OCI-LY7 (cell line): ENCODE measurements around the gene GLS. TPM values are rescaled to one million over a fixed set of nuclear protein-coding genes. Genes with fewer than 3 reads are reported as not detected.

Experiments used
- BruUV-seq: library from RNA; stranded (reverse); fragments of 400-500 nt; replicated peaks from 2 replicates; lab custom pipeline; 2021; lab: Mats Ljungman, UMichigan
- CTCF ChIA-PET: fragments of 300-600 bp; sonication (Branson Sonifier 250); formaldehyde crosslinking; loops from one replicate; lab custom pipeline; 2022; ENCODE audit warnings: antibody characterized with exemption; ENCODE audit not compliant: unreplicated experiment; lab: Charles Lee
- POLR2A ChIA-PET: fragments of 300-600 bp; sonication (Branson Sonifier 250); formaldehyde crosslinking; loops from one replicate; lab custom pipeline; 2022; ENCODE audit warnings: antibody characterized with exemption; lab: Charles Lee
- DNase-seq: peaks from one replicate; pipeline ENCODE4 v3.0.0-alpha.2; 2015; ENCODE audit warnings: low spot score
- H2AFZ ChIP-seq: fragments of 200-600 bp; sonication (generic), shearing (Covaris generic); 2 replicates; pipeline ENCODE4 v1.6.1; 2014; ENCODE audit warnings: mild to moderate bottlenecking, antibody characterized with exemption, low read length, moderate library complexity
- H3K27ac ChIP-seq: fragments of 200-600 bp; sonication (generic); 2 replicates; pipeline ENCODE4 v1.5.1; 2014; ENCODE audit warnings: mixed run types, low read depth, mild to moderate bottlenecking, moderate library complexity, low read length, inconsistent platforms; ENCODE audit not compliant: poor library complexity, severe bottlenecking
- H3K36me3 ChIP-seq: fragments of 200-600 bp; sonication (generic); 2 replicates; pipeline ENCODE4 v1.6.1; 2014; ENCODE audit warnings: mild to moderate bottlenecking, antibody characterized with exemption, low read length, moderate library complexity, mixed read lengths; ENCODE audit not compliant: insufficient read depth
- H3K4me1 ChIP-seq: fragments of 200-600 bp; sonication (generic); 2 replicates; pipeline ENCODE4 v1.5.1; 2014; ENCODE audit warnings: mild to moderate bottlenecking, low read length; ENCODE audit not compliant: insufficient read depth, poor library complexity, severe bottlenecking
- H3K4me2 ChIP-seq: fragments of 200-600 bp; sonication (generic); 2 replicates; pipeline ENCODE4 v1.6.1; 2014; ENCODE audit warnings: mild to moderate bottlenecking, low read length
- H3K4me3 ChIP-seq: fragments of 200-600 bp; sonication (generic); 2 replicates; pipeline ENCODE4 v1.5.1; 2014; ENCODE audit warnings: mild to moderate bottlenecking, low read depth, low read length; ENCODE audit not compliant: poor library complexity, severe bottlenecking
- H3K79me2 ChIP-seq: fragments of 200-600 bp; sonication (generic); 2 replicates; pipeline ENCODE4 v1.6.1; 2016; ENCODE audit warnings: low read depth, mild to moderate bottlenecking, low read length, moderate library complexity, mixed read lengths; ENCODE audit not compliant: insufficient read depth
- H3K9me2 ChIP-seq: fragments of 200-600 bp; sonication (generic); 2 replicates; pipeline ENCODE4 v1.6.1; 2016; ENCODE audit warnings: mild to moderate bottlenecking, low read length, mixed read lengths; ENCODE audit not compliant: insufficient read depth
- H3K9me3 ChIP-seq: fragments of 200-600 bp; sonication (generic); 2 replicates; pipeline ENCODE4 v1.6.1; 2014; ENCODE audit warnings: mild to moderate bottlenecking, mixed run types, low read length, mixed read lengths
- H4K20me1 ChIP-seq: fragments of 200-600 bp; sonication (generic); 2 replicates; pipeline ENCODE4 v1.6.1; 2014; ENCODE audit warnings: mild to moderate bottlenecking, antibody characterized with exemption, low read length, moderate library complexity, mixed read lengths; ENCODE audit not compliant: insufficient read depth
- CTCF ChIP-seq: fragments of 200-600 bp; sonication (generic); conservative IDR thresholded peaks from 2 replicates; pipeline ENCODE4 v1.5.1; 2014; ENCODE audit warnings: mild to moderate bottlenecking, antibody characterized with exemption, low read length, moderate library complexity, mixed read lengths
- EZH2phosphoT487 ChIP-seq: fragments of 200-600 bp; sonication (generic); IDR thresholded peaks from 2 replicates; pipeline ENCODE4 v1.6.1; 2018; ENCODE audit warnings: low read depth, borderline replicate concordance, mild to moderate bottlenecking, mixed run types, antibody characterized with exemption, low read length, moderate library complexity, mixed read lengths
- intact Hi-C: fragments of 100-400 bp; cut with micrococcal nuclease; formaldehyde crosslinking; loops from one replicate; pipeline ENCODE4 v1.10.0; 2022; ENCODE audit not compliant: unreplicated experiment
- total RNA-seq, 2 experiments: library from RNA; depleted of rRNA in 1 of 2; stranded (reverse); fragments of >200 nt in 1 of 2; shearing (Covaris generic) in 1 of 2; gene quantifications; 2 replicates each; pipeline ENCODE4 v1.2.3, GENCODE V29; 2014 to 2022

Gene GLS
- total RNA-seq, 2 experiments from 2014 or later: 102 to 103 TPM

GRCh38 chr2:191001624-191002023, 121.0 kb downstream of the GLS start:
- no peak for DNase-seq
- no peak for TF ChIP-seq CTCF
- TF ChIP-seq EZH2phosphoT487: no peak
- peaks cover 96% of the 10 kb centered on the region for H3K36me3 ChIP-seq
- 0 out of 2 replicates have a peak, but pooled peaks cover 7% of the 10 kb centered on the region for H3K9me3 ChIP-seq
- H3K4me3 ChIP-seq: no peak overlapping the region
- H3K79me2 ChIP-seq: no peaks in the 10 kb centered on the region
- no peaks in the 10 kb centered on the region for H3K4me1 ChIP-seq
- H4K20me1 ChIP-seq: no peaks in the 10 kb centered on the region
- BruUV-seq: no TSS peak
- intact Hi-C loops: no loop called here
- H2AFZ ChIP-seq: no peak overlapping the region
- H3K4me2 ChIP-seq: no peak overlapping the region
- CTCF ChIA-PET: no interaction called here
- H3K9me2 ChIP-seq: no peaks in the 10 kb centered on the region
- POLR2A ChIA-PET: interaction anchor here (1.0 kb wide), 1 partner anchor 33 kb away, joined by 3 read pairs; no protein-coding TSS in a partner anchor
- no peak overlapping the region for H3K27ac ChIP-seq

- ChIA-PET CTCF (no interaction called here), POLR2A (no interaction called here)
- H4K20me1 ChIP-seq: no peaks in the 10 kb centered on the region
- no peak overlapping the region for H2AFZ ChIP-seq
- no peak for DNase-seq
- H3K4me3 ChIP-seq: no peak overlapping the region
- intact Hi-C loops: no loop called here
- BruUV-seq: no TSS peak
- H3K4me2 ChIP-seq: no peak overlapping the region
- peaks cover 5% of the 10 kb centered on the region for H3K4me1 ChIP-seq
- H3K27ac ChIP-seq: no peak overlapping the region
- 0 out of 2 replicates have a peak, but pooled peaks cover 7% of the 10 kb centered on the region for H3K9me3 ChIP-seq
- no peaks in the 10 kb centered on the region for H3K9me2 ChIP-seq
- TF ChIP-seq EZH2phosphoT487 (no peak), CTCF (no peak)
- H3K79me2 ChIP-seq: no peaks in the 10 kb centered on the region
- H3K36me3 ChIP-seq: peaks cover 98% of the 10 kb centered on the region
These were observed 123.0 kb downstream of the GLS start for GRCh38 chr2:191003405-191004309.

GRCh38 chr2:191006297-191006696, 125.7 kb downstream of the GLS start:
- Histone ChIP-seq H3K9me2 (no peaks in the 10 kb centered on the region), H3K4me3 (no peak overlapping the region), H3K36me3 (peaks cover 85% of the 10 kb centered on the region), H3K4me2 (no peak overlapping the region), H4K20me1 (no peaks in the 10 kb centered on the region), H3K4me1 (peaks cover 8% of the 10 kb centered on the region), H3K27ac (no peak overlapping the region), H3K9me3 (0 out of 2 replicates have a peak, but pooled peaks cover 7% of the 10 kb centered on the region), H3K79me2 (no peaks in the 10 kb centered on the region), H2AFZ (no peak overlapping the region)
- intact Hi-C loops: no loop called here
- no peak for DNase-seq
- CTCF ChIA-PET: no interaction called here
- TF ChIP-seq CTCF: no peak
- no peak for TF ChIP-seq EZH2phosphoT487
- no TSS peak for BruUV-seq
- POLR2A ChIA-PET: no interaction called here
